GM18502 (cell line): Measurements from ENCODE around the gene TRH.
"Not testable (repeated sequence)": the region's sequence is repeated elsewhere in the genome, so short reads cannot be mapped to it uniquely, and the experiment has no call there.

Experiments
- ATAC-seq: cut with Tn5 transposase; IDR thresholded peaks from one replicate; pipeline ENCODE4 v1.9.1; 2021; ENCODE audit warnings: mild to moderate bottlenecking; ENCODE audit not compliant: unreplicated experiment, poor library complexity

The TRH gene

DNA sequence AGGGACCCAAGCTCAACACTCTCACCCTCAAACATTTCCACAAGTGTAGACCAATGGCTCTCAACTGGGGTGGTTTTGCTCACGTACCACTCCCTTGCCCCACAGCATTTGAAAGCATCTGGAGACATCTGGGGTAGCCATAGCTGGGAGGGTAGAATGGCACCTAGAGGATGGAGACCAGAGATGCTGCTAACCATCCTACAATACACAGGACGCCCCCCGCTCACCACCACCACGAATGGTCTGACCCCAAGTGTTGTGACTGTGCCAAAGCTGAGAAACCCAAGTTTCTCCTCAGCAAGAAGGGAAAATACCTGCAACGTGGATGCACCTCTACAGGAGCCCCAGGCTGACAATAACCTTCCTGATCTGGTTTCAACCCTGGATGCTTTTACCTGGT lies 24.7 kb downstream of the TRH start:
- ATAC-seq, result not testable (repeated sequence)

GRCh38 chr3:130002666-130003598 lies 28.4 kb downstream of the TRH start:
- ATAC-seq, result not testable (repeated sequence)

DNA sequence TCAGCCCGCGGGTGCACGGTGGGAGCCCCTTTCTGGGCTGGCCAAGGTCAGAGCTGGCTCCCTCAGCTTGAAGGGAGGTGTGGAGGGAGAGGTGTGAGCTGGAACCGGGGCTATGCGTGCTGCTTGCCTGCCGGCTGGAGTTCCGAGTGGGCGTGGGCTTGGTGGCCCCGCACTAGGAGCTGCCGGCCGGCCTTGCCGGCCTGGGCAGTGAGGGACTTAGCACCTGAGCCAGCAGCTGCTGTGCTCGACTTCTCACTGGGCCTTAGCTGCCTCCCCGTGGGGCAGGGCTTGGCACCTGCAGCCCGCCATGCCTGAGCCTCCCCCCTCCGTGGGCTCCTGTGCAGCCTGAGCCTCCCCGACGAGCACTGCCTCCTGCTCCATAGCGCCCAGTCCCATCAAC lies 36.0 kb downstream of the TRH start:
- no peak for ATAC-seq

GRCh38 chr3:130012108-130012507 lies 37.6 kb downstream of the TRH start:
- ATAC-seq, result not testable (repeated sequence)

GRCh38 chr3:130013246-130013645 lies 38.7 kb downstream of the TRH start:
- not testable (repeated sequence) for ATAC-seq

DNA sequence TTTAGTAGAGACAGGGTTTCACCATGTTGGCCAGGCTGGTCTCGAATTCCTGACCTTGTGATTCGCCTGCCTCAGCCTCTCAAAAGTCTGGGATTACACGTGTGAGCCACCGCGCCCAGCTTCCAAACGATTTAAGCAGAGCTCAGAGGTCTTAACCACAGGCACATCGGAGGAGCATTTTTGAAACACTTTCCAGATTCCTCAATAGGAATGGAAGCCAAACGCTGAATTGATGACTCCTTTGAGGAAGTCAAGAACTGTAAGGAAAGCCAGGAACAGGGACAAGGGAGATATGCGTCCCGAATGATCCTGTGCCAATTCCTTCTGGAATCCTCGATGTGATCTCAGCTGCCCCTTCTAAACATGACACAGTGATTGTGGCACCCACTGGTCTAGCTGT lies 40.0 kb downstream of the TRH start:
- no peak for ATAC-seq

GRCh38 chr3:130017661-130018060 lies 43.1 kb downstream of the TRH start:
- ATAC-seq, result not testable (repeated sequence)

DNA sequence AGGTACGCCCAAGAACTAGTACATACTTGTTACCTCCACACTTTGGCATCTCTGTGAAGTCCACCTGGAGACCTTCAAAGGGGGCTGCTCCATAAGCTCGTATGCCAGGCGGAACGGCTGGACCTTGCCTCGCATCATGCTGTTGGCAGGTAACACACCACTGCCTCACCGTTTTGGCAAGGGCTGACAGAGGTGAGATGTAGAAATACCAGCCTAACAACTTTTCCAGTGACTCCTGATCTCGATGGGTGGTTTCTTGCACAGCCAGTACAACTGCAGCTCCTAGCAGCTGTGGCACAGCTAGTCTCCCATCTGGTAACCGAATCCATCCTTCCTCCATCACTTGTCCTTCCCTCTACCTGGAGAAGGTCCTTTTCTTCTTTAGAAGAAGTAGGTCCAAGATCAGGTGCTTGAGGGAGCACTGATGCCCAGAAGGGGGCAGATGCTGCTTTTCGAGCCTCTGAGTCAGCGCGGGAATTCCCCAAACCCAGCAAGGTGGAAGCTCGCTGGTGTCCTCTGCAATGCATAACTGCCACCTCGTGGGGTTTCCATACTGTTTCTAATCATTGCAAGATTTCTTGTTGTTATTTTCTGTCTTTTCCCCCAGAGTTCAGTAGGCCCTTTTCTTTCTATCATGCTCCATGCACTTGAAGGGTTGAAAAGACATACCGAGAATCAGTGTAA lies 51.8 kb downstream of the TRH start:
- ATAC-seq, result not testable (repeated sequence)

DNA sequence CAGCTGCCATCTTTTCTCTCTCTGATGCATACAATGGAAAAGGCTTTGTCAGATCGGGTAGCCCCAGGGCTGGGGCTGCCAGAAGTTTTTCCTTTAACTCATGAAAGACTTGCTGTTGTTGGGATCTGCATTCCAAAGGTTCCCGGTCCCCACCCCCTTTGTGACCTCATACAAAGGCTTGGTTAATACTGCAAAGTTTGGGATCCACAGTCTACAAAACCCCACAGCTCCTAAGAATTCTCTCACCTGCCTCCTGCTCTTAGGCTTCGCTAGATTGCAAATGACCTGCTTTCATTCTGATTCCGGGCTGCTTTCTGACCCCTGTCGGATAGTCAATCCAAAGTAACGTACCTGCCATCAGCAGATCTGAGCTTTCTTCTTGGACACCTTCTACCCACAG lies 52.9 kb downstream of the TRH start:
- ATAC-seq, result not testable (repeated sequence)
